K562 (cell line): ENCODE measurements around the gene TMEM59. TPM values are rescaled to one million over a fixed set of nuclear protein-coding genes. Genes with fewer than 3 reads are reported as not detected.

Experiments
- BCL6 ChIP-seq: fragments of 250-450 bp; sonication (Bioruptor Pico); IDR thresholded peaks from 2 replicates; pipeline ENCODE4 v1.4.0; 2020
- DNMT1 ChIP-seq: fragments of 450-650 bp; IDR thresholded peaks from 2 replicates; pipeline ENCODE4 v1.6.1; 2016; ENCODE audit warnings: antibody characterized with exemption, mild to moderate bottlenecking
- EP300 ChIP-seq: IDR thresholded peaks from 2 replicates; pipeline ENCODE4 v1.6.1; 2012; ENCODE audit warnings: low read length, improper control_type of control experiment
- ETV6 ChIP-seq, 3 experiments: fragments of 150-350 bp in 1 of 3; sonication (generic) in 1 of 3; formaldehyde crosslinking in 1 of 3; IDR thresholded peaks; 2 replicates each; pipeline versions ENCODE4 v1.6.1 to v1.8.0; 2014 to 2022; ENCODE audit warnings: borderline replicate concordance in 2 of 3, low read depth in 2 of 3, antibody characterized with exemption in 1 of 3, low read length in 1 of 3, mild to moderate bottlenecking in 1 of 3, missing genetic modification reagents in 1 of 3
- FOS ChIP-seq: IDR thresholded peaks from 3 replicates; pipeline ENCODE4 v1.6.1; 2011; ENCODE audit not compliant: insufficient read length; ENCODE audit errors: extremely low read depth
- MAX ChIP-seq: sonication (generic); formaldehyde crosslinking; IDR thresholded peaks from 2 replicates; pipeline ENCODE4 v1.9.0; 2022; ENCODE audit warnings: mild to moderate bottlenecking, missing genetic modification reagents
- MEIS2 ChIP-seq: fragments of 450-650 bp; IDR thresholded peaks from 2 replicates; pipeline ENCODE4 v1.6.1; 2014; ENCODE audit warnings: mild to moderate bottlenecking; ENCODE audit not compliant: partially characterized antibody
- NFATC3 ChIP-seq: fragments of 450-650 bp; IDR thresholded peaks from 2 replicates; pipeline ENCODE4 v1.6.1; 2017; ENCODE audit warnings: mild to moderate bottlenecking
- PHTF2 ChIP-seq: fragments of 250-450 bp; sonication (Bioruptor Pico); IDR thresholded peaks from 2 replicates; pipeline ENCODE4 v1.5.0; 2021; ENCODE audit warnings: mild to moderate bottlenecking
- POLR2B ChIP-seq: fragments of 450-650 bp; IDR thresholded peaks from 2 replicates; pipeline ENCODE4 v1.6.1; 2018; ENCODE audit warnings: low read depth; ENCODE audit not compliant: partially characterized antibody
- RBM25 ChIP-seq: fragments of 200-400 bp; formaldehyde crosslinking; IDR thresholded peaks from 2 replicates; pipeline ENCODE4 v1.6.1; 2018; ENCODE audit warnings: low read length, low read depth, moderate library complexity; ENCODE audit not compliant: severe bottlenecking
- SAFB ChIP-seq: fragments of 200-400 bp; formaldehyde crosslinking; IDR thresholded peaks from 2 replicates; pipeline ENCODE4 v1.6.1; 2017; ENCODE audit warnings: low read depth, low read length, borderline replicate concordance
- SMAD1 ChIP-seq: fragments of 150-350 bp; IDR thresholded peaks from 2 replicates; pipeline ENCODE4 v1.6.1; 2014; ENCODE audit warnings: low read length, low read depth; ENCODE audit not compliant: partially characterized antibody
- TAF1 ChIP-seq: IDR thresholded peaks from 2 replicates; pipeline ENCODE4 v1.6.1; 2011; ENCODE audit warnings: mild to moderate bottlenecking, low read length, moderate library complexity; ENCODE audit not compliant: insufficient read depth, control insufficient read depth, severe bottlenecking; ENCODE audit errors: extremely low read depth
- U2AF2 ChIP-seq: fragments of 200-400 bp; formaldehyde crosslinking; optimal IDR thresholded peaks from 2 replicates; pipeline ENCODE3; 2017; ENCODE audit warnings: low read depth, mild to moderate bottlenecking, low read length
- ZBTB2 ChIP-seq: fragments of 450-650 bp; IDR thresholded peaks from 2 replicates; pipeline ENCODE4 v1.6.1; 2016; ENCODE audit warnings: antibody characterized with exemption
- ZFPM2 ChIP-seq: fragments of 250-450 bp; sonication (Bioruptor Pico); IDR thresholded peaks from 2 replicates; pipeline ENCODE4 v1.5.1; 2022; ENCODE audit warnings: mild to moderate bottlenecking
- ZNF146 ChIP-seq: IDR thresholded peaks from one replicate; pipeline ENCODE4 v1.6.1; 2018; ENCODE audit warnings: missing compliant biosample characterization; ENCODE audit not compliant: unreplicated experiment
- ZNF232 ChIP-seq: sonication (generic); formaldehyde crosslinking; IDR thresholded peaks from 2 replicates; pipeline ENCODE4 v1.8.0; 2022; ENCODE audit warnings: mild to moderate bottlenecking, missing genetic modification reagents
- ZNF24 ChIP-seq: fragments of 450-650 bp; IDR thresholded peaks from 2 replicates; pipeline ENCODE4 v1.6.1; 2016
- ZNF586 ChIP-seq: fragments of 450-650 bp; formaldehyde crosslinking; conservative IDR thresholded peaks from 2 replicates; pipeline ENCODE4 v1.4.0; 2020; ENCODE audit warnings: mild to moderate bottlenecking, moderate library complexity
- ZNF77 ChIP-seq: fragments of 250-450 bp; sonication (Bioruptor Pico); IDR thresholded peaks from 2 replicates; pipeline ENCODE4 v1.5.0; 2020
- ZNF780A ChIP-seq: fragments of 250-450 bp; sonication (Bioruptor Pico); IDR thresholded peaks from 2 replicates; pipeline ENCODE4 v1.5.0; 2021; ENCODE audit warnings: mild to moderate bottlenecking
- polyA plus RNA-seq, 8 experiments: library from polyadenylated mRNA; depleted of rRNA in 4 of 8; stranded (reverse) in 5 of 8; unstranded in 3 of 8; fragments of >200 nt; fragmentation: Nextera tagmentation in 2 of 8; fragmentation: Illumina TruSeq in 1 of 8; extraction: Ambion mirVana in 2 of 8; extraction: Trizol in 1 of 8; gene quantifications; 2 replicates each; pipeline versions ENCODE4 v1.2.1 to v1.2.3, GENCODE V29; 2011 to 2014; ENCODE audit warnings: inconsistent platforms in 1 of 8, missing spikeins in 1 of 8
- total RNA-seq, 7 experiments: library from RNA; depleted of rRNA in 6 of 7; stranded (reverse); fragments of >200 nt in 6 of 7; fragmentation: Illumina TruSeq in 2 of 7; extraction: Trizol in 2 of 7; gene quantifications; 2 replicates each; pipeline versions ENCODE4 v1.2.1 to v1.2.3, GENCODE V29; 2011 to 2021; ENCODE audit warnings: low replicate concordance in 1 of 7
- TF ChIP-seq, protein P1 (sequence below): fragments of 250-450 bp; sonication (Bioruptor Pico); IDR thresholded peaks from 2 replicates; pipeline ENCODE4 v1.5.1; 2021; ENCODE audit warnings: mild to moderate bottlenecking
- TF ChIP-seq, protein P2 (sequence below), 2 experiments: fragments of 450-650 bp; conservative IDR thresholded peaks; 2 replicates each; pipeline ENCODE4 v1.6.1; 2017; ENCODE audit warnings: mild to moderate bottlenecking in 2 of 2, moderate library complexity in 2 of 2

TMEM59 gene
- total and polyA plus RNA-seq, 9 of the 15 experiments (the other 6 are each of a cell fraction or from before 2014, with no cell fraction given) = 93.1 to 316 (median 151) TPM

GRCh38 chr1:54052934-54053744 is at the start of gene TMEM59, which contains the start of gene TCEANC2 (continued):
- TF ChIP-seq NFATC3 (no peak), SAFB (no peak), MAX (CRISPR knock-in tag) (peak; percentile 73), ZNF146 (CRISPR knock-in tag) (no peak), PHTF2 (no peak; the same call in 1 of the 2 replicates), ZBTB2 (no peak), ZNF77 (CRISPR knock-in tag) (no peak), ZFPM2 (peak; percentile 69; the same call in 1 of the 2 replicates), EP300 (peak; percentile 21; the same call in 1 of the 2 replicates), TAF1 (peak; percentile 70), DNMT1 (no peak; the same call in 1 of the 2 replicates), ZNF24 (peak; percentile 95), ZNF232 (CRISPR knock-in tag) (0 out of 2 replicates have a peak, but pooled peaks have one; percentile 2), SMAD1 (no peak), MEIS2 (peak; percentile 58), ZNF586 (CRISPR knock-in tag) (no peak), FOS (no peak), RBM25 (no peak), BCL6 (no peak), ETV6 (IDR thresholded peaks at IDR 0.05; ENCODE audit: borderline replicate concordance in 1 of 2, low read depth in 2 of 2, low read length in 1 of 2) (no peak), ETV6 (CRISPR knock-in tag; IDR thresholded peaks at IDR 0.05; ENCODE audit: borderline replicate concordance) (no peak), POLR2B (peak; percentile 60), ZNF780A (CRISPR knock-in tag) (no peak), U2AF2 (no peak)
- TF ChIP-seq, protein P1, sequence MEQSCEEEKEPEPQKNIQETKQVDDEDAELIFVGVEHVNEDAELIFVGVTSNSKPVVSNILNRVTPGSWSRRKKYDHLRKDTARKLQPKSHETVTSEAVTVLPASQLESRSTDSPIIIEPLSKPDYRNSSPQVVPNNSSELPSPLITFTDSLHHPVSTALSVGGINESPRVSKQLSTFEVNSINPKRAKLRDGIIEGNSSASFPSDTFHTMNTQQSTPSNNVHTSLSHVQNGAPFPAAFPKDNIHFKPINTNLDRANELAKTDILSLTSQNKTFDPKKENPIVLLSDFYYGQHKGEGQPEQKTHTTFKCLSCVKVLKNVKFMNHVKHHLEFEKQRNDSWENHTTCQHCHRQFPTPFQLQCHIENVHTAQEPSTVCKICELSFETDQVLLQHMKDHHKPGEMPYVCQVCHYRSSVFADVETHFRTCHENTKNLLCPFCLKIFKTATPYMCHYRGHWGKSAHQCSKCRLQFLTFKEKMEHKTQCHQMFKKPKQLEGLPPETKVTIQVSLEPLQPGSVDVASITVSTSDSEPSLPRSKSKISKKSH = no peak
- TF ChIP-seq, protein P2, sequence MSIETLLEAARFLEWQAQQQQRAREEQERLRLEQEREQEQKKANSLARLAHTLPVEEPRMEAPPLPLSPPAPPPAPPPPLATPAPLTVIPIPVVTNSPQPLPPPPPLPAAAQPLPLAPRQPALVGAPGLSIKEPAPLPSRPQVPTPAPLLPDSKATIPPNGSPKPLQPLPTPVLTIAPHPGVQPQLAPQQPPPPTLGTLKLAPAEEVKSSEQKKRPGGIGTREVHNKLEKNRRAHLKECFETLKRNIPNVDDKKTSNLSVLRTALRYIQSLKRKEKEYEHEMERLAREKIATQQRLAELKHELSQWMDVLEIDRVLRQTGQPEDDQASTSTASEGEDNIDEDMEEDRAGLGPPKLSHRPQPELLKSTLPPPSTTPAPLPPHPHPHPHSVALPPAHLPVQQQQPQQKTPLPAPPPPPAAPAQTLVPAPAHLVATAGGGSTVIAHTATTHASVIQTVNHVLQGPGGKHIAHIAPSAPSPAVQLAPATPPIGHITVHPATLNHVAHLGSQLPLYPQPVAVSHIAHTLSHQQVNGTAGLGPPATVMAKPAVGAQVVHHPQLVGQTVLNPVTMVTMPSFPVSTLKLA (conservative IDR thresholded peaks at IDR 0.05) = peak; percentile 89 to 95
